DMS 273 (cell line): ENCODE data around the gene CABLES2.

Experiments used
- DNase-seq: peaks from one replicate; lab custom pipeline; 2025; ENCODE audit not compliant: unreplicated experiment; lab: John Stamatoyannopoulos, UW

Gene CABLES2

GRCh38 chr20:62372042-62372993 is 34.8 kb downstream of the CABLES2 start:
- DNase-seq, result no peak

- DNase-seq, result no peak
Measured at GRCh38 chr20:62371588-62372041, 35.5 kb downstream of the CABLES2 start.

GRCh38 chr20:62370807-62371587 is 36.1 kb downstream of the CABLES2 start:
- DNase-seq, result no peak

- peak; percentile 72 for DNase-seq
Measured at GRCh38 chr20:62370115-62370806, 36.8 kb downstream of the CABLES2 start.

GRCh38 chr20:62369815-62370114 is 37.3 kb downstream of the CABLES2 start:
- DNase-seq, result no peak

GRCh38 chr20:62368976-62369814 is 37.9 kb downstream of the CABLES2 start:
- peak; percentile 61 for DNase-seq

GRCh38 chr20:62368392-62368975 is 38.6 kb downstream of the CABLES2 start:
- no peak for DNase-seq

GRCh38 chr20:62367633-62368391 is 39.3 kb downstream of the CABLES2 start:
- peak; percentile 89 for DNase-seq

- DNase-seq, result peak; percentile 72
Measured at GRCh38 chr20:62367136-62367632, 39.9 kb downstream of the CABLES2 start, which contains the start of gene LAMA5. TSS of gene LAMA5 (minus strand) at chr20:62367312. CDS start at chr20:62367245, 67 bp downstream.

GRCh38 chr20:62366370-62367135 is 40.5 kb downstream of the CABLES2 start:
- peak; percentile 52 for DNase-seq

GRCh38 chr20:62365814-62366369 is 41.2 kb downstream of the CABLES2 start:
- DNase-seq, result peak; percentile 68

- peak; percentile 47 for DNase-seq
Measured at GRCh38 chr20:62364911-62365736, 42.0 kb downstream of the CABLES2 start.

- no peak for DNase-seq
Measured at GRCh38 chr20:62363920-62364851, 42.9 kb downstream of the CABLES2 start.

GRCh38 chr20:62362991-62363919 is 43.8 kb downstream of the CABLES2 start:
- DNase-seq, result peak; percentile 89

- no peak for DNase-seq
Measured at GRCh38 chr20:62362590-62362940, 44.5 kb downstream of the CABLES2 start.
